H1 (cell line): ENCODE measurements around the gene RRBP1. TPM values are rescaled to one million over a fixed set of nuclear protein-coding genes. Genes with fewer than 3 reads are reported as not detected.

Experiments used
- CTCF ChIA-PET: fragments of 300-600 bp; sonication (Branson Sonifier 250); formaldehyde crosslinking; loops from one replicate; lab custom pipeline; 2021; ENCODE audit not compliant: partially characterized antibody; lab: Charles Lee
- POLR2A ChIA-PET: fragments of 300-600 bp; sonication (Branson Sonifier 250); formaldehyde crosslinking; loops from one replicate; lab custom pipeline; 2021; ENCODE audit warnings: inconsistent platforms; ENCODE audit not compliant: partially characterized antibody; lab: Charles Lee
- DNase-seq, 2 experiments: peaks; one replicate each; pipeline versions ENCODE4 v3.0.0 to v3.0.0-alpha.2; 2010 to 2022; ENCODE audit warnings: low spot score in 2 of 2, low read depth in 1 of 2, mixed read lengths in 1 of 2
- FAIRE-seq: peaks from 2 replicates; lab custom pipeline; 2011; peaks lifted over from hg19 to GRCh38; lab: Jason Lieb, UNC
- H2AFZ ChIP-seq: 2 replicates; pipeline ENCODE4 v1.8.1; 2012; ENCODE audit warnings: low read length, inconsistent platforms
- H2AK5ac ChIP-seq: 2 replicates; pipeline ENCODE4 v1.6.1; 2013; ENCODE audit warnings: low read depth, low read length
- H2BK120ac ChIP-seq: replicated peaks from 2 replicates; pipeline ENCODE3; 2013; ENCODE audit warnings: low read depth, low read length, inconsistent platforms
- H2BK12ac ChIP-seq: 2 replicates; pipeline ENCODE4 v1.6.1; 2013; ENCODE audit warnings: low read depth, low read length
- H2BK15ac ChIP-seq: 2 replicates; pipeline ENCODE4 v1.6.1; 2013; ENCODE audit warnings: low read length
- H2BK20ac ChIP-seq: 2 replicates; pipeline ENCODE4 v1.6.1; 2013; ENCODE audit warnings: low read length
- H2BK5ac ChIP-seq: 2 replicates; pipeline ENCODE4 v1.6.1; 2013; ENCODE audit warnings: low read depth, low read length
- H3K14ac ChIP-seq: 2 replicates; pipeline ENCODE4 v1.6.1; 2013; ENCODE audit warnings: inconsistent platforms; ENCODE audit not compliant: insufficient read length
- H3K18ac ChIP-seq: 2 replicates; pipeline ENCODE4 v1.6.1; 2013; ENCODE audit warnings: low read length; ENCODE audit errors: extremely low read depth
- H3K23ac ChIP-seq: 2 replicates; pipeline ENCODE4 v1.6.1; 2013; ENCODE audit warnings: inconsistent platforms; ENCODE audit not compliant: insufficient read length
- H3K23me2 ChIP-seq: 2 replicates; pipeline ENCODE4 v1.6.1; 2013; ENCODE audit warnings: low read depth, low read length
- H3K27ac ChIP-seq: 2 replicates; pipeline ENCODE4 v1.6.1; 2011; ENCODE audit warnings: low read depth, low read length, inconsistent platforms
- H3K27me3 ChIP-seq, 4 experiments: replicated peaks in 1 of 4; 1 replicate in 1 of 4; 2 replicates in 3 of 4; pipeline versions ENCODE4 v1.6.1 to v1.8.1; 2011 to 2013; ENCODE audit warnings: low read length in 3 of 4, mild to moderate bottlenecking in 3 of 4, inconsistent platforms in 2 of 4, mixed read lengths in 2 of 4, moderate library complexity in 1 of 4; ENCODE audit not compliant: control insufficient read depth in 3 of 4, insufficient read depth in 3 of 4; ENCODE audit errors: extremely low read depth in 1 of 4
- H3K36me3 ChIP-seq, 4 experiments: 2 replicates each; pipeline versions ENCODE4 v1.6.1 to v1.8.1; 2011 to 2013; ENCODE audit warnings: mild to moderate bottlenecking in 4 of 4, low read length in 3 of 4, moderate library complexity in 2 of 4, control low read depth in 1 of 4, inconsistent platforms in 1 of 4; ENCODE audit not compliant: insufficient read depth in 4 of 4, control insufficient read depth in 2 of 4
- H3K4ac ChIP-seq: replicated peaks from 2 replicates; pipeline ENCODE3; 2013; ENCODE audit warnings: low read length, low read depth, mixed read lengths, inconsistent platforms; ENCODE audit not compliant: insufficient read length
- H3K4me1 ChIP-seq, 4 experiments: replicated peaks in 1 of 4; 1 replicate in 1 of 4; 2 replicates in 3 of 4; pipeline versions ENCODE4 v1.6.1 to v1.8.1; 2011 to 2013; ENCODE audit warnings: low read length in 3 of 4, inconsistent platforms in 2 of 4, mixed read lengths in 1 of 4; ENCODE audit not compliant: insufficient read depth in 4 of 4, control insufficient read depth in 3 of 4
- H3K4me2 ChIP-seq, 2 experiments: 2 replicates each; pipeline versions ENCODE4 v1.6.1 to v1.8.1; 2011 to 2013; ENCODE audit warnings: low read depth in 2 of 2, low read length in 2 of 2, control low read depth in 1 of 2, inconsistent platforms in 1 of 2, mild to moderate bottlenecking in 1 of 2; ENCODE audit not compliant: insufficient read depth in 1 of 2
- H3K4me3 ChIP-seq, 4 experiments: fragments of 200-600, 300-600 bp in 1 of 4; sonication (generic), shearing (Covaris generic), sonication (Bioruptor Twin) in 1 of 4; 2 replicates each; pipeline versions ENCODE4 v1.5.1 to v1.8.1; 2011 to 2016; ENCODE audit warnings: low read length in 4 of 4, low read depth in 3 of 4, control low read depth in 2 of 4, inconsistent platforms in 2 of 4, mild to moderate bottlenecking in 2 of 4, mixed read lengths in 1 of 4, moderate library complexity in 1 of 4; ENCODE audit not compliant: insufficient read depth in 2 of 4; ENCODE audit errors: extremely low read depth in 1 of 4
- H3K56ac ChIP-seq: replicated peaks from 2 replicates; pipeline ENCODE3; 2013; ENCODE audit warnings: low read depth, mild to moderate bottlenecking, mixed read lengths, low read length, inconsistent platforms; ENCODE audit not compliant: insufficient read length
- H3K79me1 ChIP-seq: 2 replicates; pipeline ENCODE4 v1.6.1; 2013; ENCODE audit warnings: low read depth, low read length, control low read depth
- H3K79me2 ChIP-seq, 2 experiments: 2 replicates each; pipeline versions ENCODE4 v1.6.1 to v1.8.1; 2012 to 2013; ENCODE audit warnings: low read length in 2 of 2, mild to moderate bottlenecking in 2 of 2, inconsistent platforms in 1 of 2; ENCODE audit not compliant: insufficient read depth in 2 of 2, control insufficient read depth in 1 of 2
- H3K9ac ChIP-seq, 4 experiments: replicated peaks in 1 of 4; 1 replicate in 1 of 4; 2 replicates in 3 of 4; pipeline versions ENCODE4 v1.6.1 to v1.8.1; 2011 to 2013; ENCODE audit warnings: low read depth in 3 of 4, low read length in 3 of 4, control low read depth in 2 of 4, mild to moderate bottlenecking in 2 of 4, moderate library complexity in 2 of 4, inconsistent platforms in 1 of 4; ENCODE audit errors: extremely low read depth in 1 of 4
- H3K9me3 ChIP-seq, 2 experiments: 2 replicates each; pipeline versions ENCODE4 v1.6.1 to v1.8.1; 2012 to 2013; ENCODE audit warnings: mild to moderate bottlenecking in 2 of 2, moderate library complexity in 2 of 2, control low read depth in 1 of 2, inconsistent platforms in 1 of 2, low read depth in 1 of 2, low read length in 1 of 2, mixed read lengths in 1 of 2; ENCODE audit not compliant: insufficient read depth in 2 of 2
- H4K20me1 ChIP-seq, 2 experiments: replicated peaks in 1 of 2; 2 replicates each; pipeline versions ENCODE3 to v1.8.1; 2011 to 2013; ENCODE audit warnings: inconsistent platforms in 2 of 2, low read length in 2 of 2, mild to moderate bottlenecking in 1 of 2; ENCODE audit not compliant: insufficient read depth in 2 of 2, control insufficient read depth in 1 of 2
- H4K5ac ChIP-seq: 2 replicates; pipeline ENCODE4 v1.6.1; 2013; ENCODE audit warnings: low read length, low read depth, mixed read lengths, inconsistent platforms; ENCODE audit not compliant: insufficient read length
- H4K8ac ChIP-seq: 2 replicates; pipeline ENCODE4 v1.8.0; 2013; ENCODE audit warnings: mild to moderate bottlenecking, moderate library complexity, low read length, inconsistent platforms; ENCODE audit not compliant: insufficient read depth; ENCODE audit errors: extremely low read depth
- H4K91ac ChIP-seq: replicated peaks from 2 replicates; pipeline ENCODE3; 2013; ENCODE audit warnings: low read length, mixed read lengths, inconsistent platforms; ENCODE audit not compliant: insufficient read length
- CBX5 ChIP-seq: fragments of 300-800, 300-1000 bp; sonication (generic); IDR thresholded peaks from 2 replicates; pipeline ENCODE4 v1.7.1; 2016; ENCODE audit warnings: antibody characterized with exemption, low read length, low read depth
- CHD2 ChIP-seq: IDR thresholded peaks from 2 replicates; pipeline ENCODE4 v1.6.1; 2012; ENCODE audit warnings: low read length, improper control_type of control experiment
- EZH2 ChIP-seq: fragments of 200-600 bp; sonication (generic); IDR thresholded peaks from 2 replicates; pipeline ENCODE4 v1.7.1; 2012; ENCODE audit warnings: low read depth, mild to moderate bottlenecking, moderate library complexity, low read length, inconsistent platforms; ENCODE audit not compliant: severe bottlenecking
- GTF2F1 ChIP-seq: IDR thresholded peaks from 2 replicates; pipeline ENCODE4 v1.6.1; 2012; ENCODE audit warnings: low read depth, low read length, improper control_type of control experiment, borderline replicate concordance
- JUND ChIP-seq: IDR thresholded peaks from 2 replicates; pipeline ENCODE4 v1.6.1; 2011; ENCODE audit warnings: mild to moderate bottlenecking, improper control_type of control experiment, low read length
- PHF8 ChIP-seq: fragments of 200-600 bp; sonication (generic); conservative IDR thresholded peaks from 2 replicates; pipeline ENCODE4 v1.7.1; 2012; ENCODE audit warnings: low read depth, mild to moderate bottlenecking, inconsistent platforms, low read length, moderate library complexity
- RAD21 ChIP-seq, 2 experiments: IDR thresholded peaks in 1 of 2; conservative IDR thresholded peaks in 1 of 2; 2 replicates each; pipeline ENCODE4 v1.6.1; 2011; ENCODE audit warnings: low read depth in 2 of 2, low read length in 2 of 2, improper control_type of control experiment in 1 of 2, inconsistent platforms in 1 of 2, mild to moderate bottlenecking in 1 of 2, moderate library complexity in 1 of 2
- SAP30 ChIP-seq: fragments of 300-600 bp; sonication (generic); IDR thresholded peaks from 2 replicates; pipeline ENCODE4 v1.7.1; 2012; ENCODE audit warnings: low read length, moderate library complexity, mild to moderate bottlenecking, inconsistent platforms; ENCODE audit not compliant: insufficient read depth, insufficient replicate concordance
- SIN3A ChIP-seq, 2 experiments: IDR thresholded peaks in 1 of 2; conservative IDR thresholded peaks in 1 of 2; 2 replicates each; pipeline ENCODE4 v1.6.1; 2011 to 2012; ENCODE audit warnings: low read length in 2 of 2, improper control_type of control experiment in 1 of 2, low read depth in 1 of 2, mild to moderate bottlenecking in 1 of 2
- WGBS, 2 experiments: shearing (Covaris generic) in 1 of 2; methylation state at CpG; one replicate each; pipeline versions ENCODE4 v1.1.6 to v1.1.7; 2013 to 2015; ENCODE audit warnings: low lambda C conversion rate in 2 of 2, mixed read lengths in 2 of 2, inconsistent platforms in 1 of 2, low coverage in 1 of 2, missing lambda C conversion rate in 1 of 2; ENCODE audit not compliant: insufficient replicate concordance in 2 of 2, insufficient coverage in 1 of 2, insufficient read length in 1 of 2; ENCODE audit errors: extremely low coverage in 1 of 2, missing lambda C conversion rate in 1 of 2; 5-methylcytosine and 5-hydroxymethylcytosine counted together
- polyA plus RNA-seq, 7 experiments: library from polyadenylated mRNA; depleted of rRNA in 3 of 7; stranded (reverse) in 5 of 7; unstranded in 2 of 7; fragments of >200 nt in 5 of 7; fragments of 200-250 nt in 2 of 7; gene quantifications; 1 replicate in 5 of 7; 2 replicates in 1 of 7; 4 replicates in 1 of 7; pipeline versions ENCODE4 v1.2.1 to v1.2.3, GENCODE V29; 2011 to 2013; ENCODE audit warnings: missing spikeins in 2 of 7, mixed read lengths in 2 of 7
- total RNA-seq: library from RNA; stranded (reverse); fragmentation: NEBNext Ultra II Directional; extraction: Animal tissue kit (Norgen Biotek cat#: 25700); gene quantifications from 2 replicates; pipeline ENCODE4 v1.2.1, GENCODE V29; 2021

The RRBP1 gene
- total and polyA plus RNA-seq, 2 of the 8 experiments (the other 6 are each of a cell fraction or from before 2014, with no cell fraction given) = 15.9 to 157 TPM

DNA sequence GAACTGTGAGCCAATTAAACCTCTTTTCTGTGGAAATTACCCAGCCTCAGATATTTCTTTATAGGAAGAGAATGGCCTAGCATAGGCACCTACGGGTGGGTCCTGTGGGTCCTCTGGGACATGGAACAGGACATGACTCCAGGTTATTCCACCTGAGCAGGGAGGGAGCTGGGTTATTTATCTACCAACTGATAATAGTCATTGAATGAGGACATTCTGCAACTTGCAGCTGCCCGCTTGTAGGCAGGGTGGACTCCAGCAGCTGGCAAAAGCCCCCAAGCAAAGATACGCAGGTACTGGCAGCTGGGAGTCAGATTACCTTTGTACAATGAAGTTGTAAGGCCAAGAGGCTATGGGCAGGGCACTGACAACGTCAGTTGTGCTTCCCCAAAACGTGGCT, 16.3 kb upstream of the RRBP1 start:
- Histone ChIP-seq H3K23me2 (no peaks in the 10 kb centered on the region), H3K79me1 (no peaks in the 10 kb centered on the region), H3K14ac (no peak overlapping the region), H2BK12ac (no peak overlapping the region), H2BK120ac (no peak overlapping the region), H3K18ac (no peak overlapping the region), H3K79me2 (no peaks in the 10 kb centered on the region), H3K27ac (no peak overlapping the region), H2BK15ac (no peak overlapping the region), H2AFZ (0 out of 2 replicates have a peak overlapping the region, but pooled peaks have one; percentile 18), H3K4me2 (no peak overlapping the region), H2AK5ac (no peak overlapping the region), H3K56ac (no peak overlapping the region), H3K9ac (no peak overlapping the region), H3K9me3 (no peaks in the 10 kb centered on the region), H2BK20ac (no peak overlapping the region), H3K4me3 (no peak overlapping the region), H3K4me1 (peaks cover 0 to 5% (median 3%) of the 10 kb centered on the region in 4 experiments; a peak in 4 of 7 replicates), H4K20me1 (no peaks in the 10 kb centered on the region), H3K4ac (no peak overlapping the region), H3K27me3 (no peaks in the 10 kb centered on the region), H4K5ac (no peak overlapping the region), H2BK5ac (no peak overlapping the region), H3K23ac (no peak overlapping the region), H4K91ac (no peak overlapping the region), H4K8ac (no peak overlapping the region), H3K36me3 (no peaks in the 10 kb centered on the region)
- DNase-seq (no peak), FAIRE-seq (no peak)
- ChIA-PET POLR2A (interaction anchor here (1.4 kb wide), 1 partner anchor 15 kb away, joined by 3 read pairs; no protein-coding TSS in a partner anchor), CTCF (interaction anchor here (0.6 to 4.0 kb wide), 5 partner anchors 12 to 872 kb away, joined by 3 to 14 read pairs (median 4); no protein-coding TSS in a partner anchor)
- 75% methylated on average over 5 of the region's 5 CpGs; no CpG with 5 or more reads in 1 of the 2 experiments for WGBS, 2 experiments
- TF ChIP-seq JUND = no peak
- TF ChIP-seq EZH2 = no peak
- no peak for TF ChIP-seq RAD21 (IDR thresholded peaks at IDR 0.05 in 1 of 2, conservative IDR thresholded peaks at IDR 0.05 in 1 of 2; ENCODE audit: low read depth in 2 of 2, low read length in 2 of 2)
- no peak for TF ChIP-seq CBX5
- no peak for TF ChIP-seq SAP30
- no peak for TF ChIP-seq GTF2F1
- no peak for TF ChIP-seq SIN3A (conservative IDR thresholded peaks at IDR 0.05 in 1 of 2, IDR thresholded peaks at IDR 0.05 in 1 of 2; ENCODE audit: low read depth in 1 of 2, low read length in 2 of 2)
- TF ChIP-seq CHD2 = no peak
- TF ChIP-seq PHF8 = no peak
